Neural cell (in vitro differentiated cells): Measurements from ENCODE around the gene BET1L.

ENCODE experiments used
- EP300 ChIP-seq: fragments of 450-650 bp; conservative IDR thresholded peaks from 2 replicates; pipeline ENCODE4 v1.6.1; 2014; ENCODE audit warnings: antibody characterized with exemption, mild to moderate bottlenecking, moderate library complexity; ENCODE audit not compliant: poor library complexity, severe bottlenecking
- EZH2 ChIP-seq: fragments of 200-600, 300-800 bp; shearing (Covaris generic), sonication (generic); IDR thresholded peaks from 2 replicates; pipeline ENCODE4 v1.6.1; 2014; ENCODE audit warnings: antibody characterized with exemption, low read length, borderline replicate concordance, mild to moderate bottlenecking; ENCODE audit not compliant: insufficient read depth, poor library complexity, severe bottlenecking
- POLR2AphosphoS5 ChIP-seq: IDR thresholded peaks from 2 replicates; pipeline ENCODE4 v1.6.1; 2012
- RAD21 ChIP-seq: fragments of 450-650 bp; conservative IDR thresholded peaks from 2 replicates; pipeline ENCODE4 v1.6.1; 2014; ENCODE audit warnings: antibody characterized with exemption, mild to moderate bottlenecking, moderate library complexity
- TF ChIP-seq, protein P1 (sequence below): fragments of 450-650 bp; IDR thresholded peaks from 2 replicates; pipeline ENCODE4 v1.5.1; 2014; ENCODE audit warnings: antibody characterized with exemption, mild to moderate bottlenecking, moderate library complexity; ENCODE audit not compliant: poor library complexity, severe bottlenecking

DNA sequence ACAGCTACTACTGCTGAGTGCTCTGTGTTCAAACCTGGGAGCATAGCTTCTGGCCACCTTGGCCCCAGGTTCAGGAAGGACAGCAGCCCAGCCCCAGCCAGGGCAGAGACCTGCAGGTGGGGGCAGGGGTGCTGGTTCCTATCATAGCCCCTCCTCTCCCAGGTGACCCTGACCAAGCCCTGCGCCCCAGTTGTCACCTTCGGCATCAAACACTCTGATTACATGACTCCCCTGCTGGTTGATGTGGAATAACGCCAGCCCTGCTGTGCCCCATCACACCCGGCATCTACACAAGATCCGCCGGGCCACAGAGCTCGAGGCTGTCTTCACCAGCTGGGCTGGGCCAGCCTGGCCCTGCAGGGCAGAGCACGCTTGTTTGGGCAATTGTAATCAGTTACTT, 7.4 kb downstream of the BET1L start:
- TF ChIP-seq, protein P1, sequence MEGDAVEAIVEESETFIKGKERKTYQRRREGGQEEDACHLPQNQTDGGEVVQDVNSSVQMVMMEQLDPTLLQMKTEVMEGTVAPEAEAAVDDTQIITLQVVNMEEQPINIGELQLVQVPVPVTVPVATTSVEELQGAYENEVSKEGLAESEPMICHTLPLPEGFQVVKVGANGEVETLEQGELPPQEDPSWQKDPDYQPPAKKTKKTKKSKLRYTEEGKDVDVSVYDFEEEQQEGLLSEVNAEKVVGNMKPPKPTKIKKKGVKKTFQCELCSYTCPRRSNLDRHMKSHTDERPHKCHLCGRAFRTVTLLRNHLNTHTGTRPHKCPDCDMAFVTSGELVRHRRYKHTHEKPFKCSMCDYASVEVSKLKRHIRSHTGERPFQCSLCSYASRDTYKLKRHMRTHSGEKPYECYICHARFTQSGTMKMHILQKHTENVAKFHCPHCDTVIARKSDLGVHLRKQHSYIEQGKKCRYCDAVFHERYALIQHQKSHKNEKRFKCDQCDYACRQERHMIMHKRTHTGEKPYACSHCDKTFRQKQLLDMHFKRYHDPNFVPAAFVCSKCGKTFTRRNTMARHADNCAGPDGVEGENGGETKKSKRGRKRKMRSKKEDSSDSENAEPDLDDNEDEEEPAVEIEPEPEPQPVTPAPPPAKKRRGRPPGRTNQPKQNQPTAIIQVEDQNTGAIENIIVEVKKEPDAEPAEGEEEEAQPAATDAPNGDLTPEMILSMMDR: no peak
- TF ChIP-seq EP300 (no peak), POLR2AphosphoS5 (no peak), RAD21 (no peak), EZH2 (no peak)
